Mammary epithelial cell (primary cell): Measurements from ENCODE around the gene PLEKHM1.

Experiments used
- EZH2 ChIP-seq: IDR thresholded peaks from 2 replicates; pipeline ENCODE4 v1.6.1; 2012; ENCODE audit warnings: low read length, inconsistent platforms, borderline replicate concordance
- TF ChIP-seq, protein P1 (sequence below), 2 donors: IDR thresholded peaks in 1 of 2; conservative IDR thresholded peaks in 1 of 2; 2 replicates each; pipeline ENCODE4 v1.5.1; 2011 to 2012; ENCODE audit warnings: inconsistent platforms in 2 of 2, low read length in 2 of 2, mild to moderate bottlenecking in 2 of 2, control low read depth in 1 of 2, low read depth in 1 of 2; ENCODE audit not compliant: insufficient read depth in 1 of 2; ENCODE audit errors: extremely low read depth in 1 of 2

GRCh38 chr17:45432405-45433158 is 57.9 kb downstream of the PLEKHM1 start, which contains the start of gene ARHGAP27:
- TF ChIP-seq, protein P1, sequence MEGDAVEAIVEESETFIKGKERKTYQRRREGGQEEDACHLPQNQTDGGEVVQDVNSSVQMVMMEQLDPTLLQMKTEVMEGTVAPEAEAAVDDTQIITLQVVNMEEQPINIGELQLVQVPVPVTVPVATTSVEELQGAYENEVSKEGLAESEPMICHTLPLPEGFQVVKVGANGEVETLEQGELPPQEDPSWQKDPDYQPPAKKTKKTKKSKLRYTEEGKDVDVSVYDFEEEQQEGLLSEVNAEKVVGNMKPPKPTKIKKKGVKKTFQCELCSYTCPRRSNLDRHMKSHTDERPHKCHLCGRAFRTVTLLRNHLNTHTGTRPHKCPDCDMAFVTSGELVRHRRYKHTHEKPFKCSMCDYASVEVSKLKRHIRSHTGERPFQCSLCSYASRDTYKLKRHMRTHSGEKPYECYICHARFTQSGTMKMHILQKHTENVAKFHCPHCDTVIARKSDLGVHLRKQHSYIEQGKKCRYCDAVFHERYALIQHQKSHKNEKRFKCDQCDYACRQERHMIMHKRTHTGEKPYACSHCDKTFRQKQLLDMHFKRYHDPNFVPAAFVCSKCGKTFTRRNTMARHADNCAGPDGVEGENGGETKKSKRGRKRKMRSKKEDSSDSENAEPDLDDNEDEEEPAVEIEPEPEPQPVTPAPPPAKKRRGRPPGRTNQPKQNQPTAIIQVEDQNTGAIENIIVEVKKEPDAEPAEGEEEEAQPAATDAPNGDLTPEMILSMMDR (conservative IDR thresholded peaks at IDR 0.05 in 1 of 2, IDR thresholded peaks at IDR 0.05 in 1 of 2; ENCODE audit: extremely low read depth in 1 of 2, insufficient read depth in 1 of 2, low read depth in 1 of 2, low read length in 2 of 2): no peak
- no peak for TF ChIP-seq EZH2
